ENCODE data around the gene RBM23.

- no peak for TF ChIP-seq CTCF (IDR thresholded peaks at IDR 0.05; ENCODE audit: low read length)
- no peak for TF ChIP-seq EZH2 (IDR thresholded peaks at IDR 0.05; ENCODE audit: borderline replicate concordance, low read length)
Measured at GRCh38 chr14:22920697-22921096, 1.7 kb upstream of the RBM23 start.
